C4-2B (cell line): Measurements from ENCODE around the gene LRRC4C.
A peak's percentile ranks its signal among the peaks of the same experiment; 100 is the strongest.

ENCODE experiments used
- H3K27ac ChIP-seq: fragments of 450-650 bp; 2 replicates; pipeline ENCODE4 v1.5.1; 2017
- ZFX ChIP-seq: fragments of 450-650 bp; IDR thresholded peaks from 2 replicates; pipeline ENCODE4 v1.6.1; 2017
- TF ChIP-seq, protein P1 (sequence below): fragments of 450-650 bp; conservative IDR thresholded peaks from 2 replicates; pipeline ENCODE4 v1.5.1; 2017; ENCODE audit warnings: mild to moderate bottlenecking

The LRRC4C gene

DNA sequence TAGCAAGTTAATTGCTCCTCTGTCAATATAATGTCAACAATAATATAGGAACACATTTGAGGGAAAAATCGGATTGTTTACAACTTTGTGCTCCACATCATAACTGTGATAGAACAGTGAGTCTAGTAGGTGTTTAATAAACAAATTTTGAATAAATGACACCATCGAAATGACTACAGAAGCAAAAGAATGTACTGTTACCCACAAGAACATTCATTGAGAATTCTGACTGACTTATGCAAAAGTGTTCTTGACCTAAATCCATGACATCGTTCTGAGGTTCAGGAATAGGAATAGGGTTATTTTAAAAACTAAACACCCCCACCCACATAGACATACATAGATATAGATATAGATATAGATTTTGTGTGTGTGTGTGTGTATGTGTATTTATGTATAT is 8.4 kb downstream of the LRRC4C start:
- TF ChIP-seq ZFX, result no peak
- TF ChIP-seq, protein P1, sequence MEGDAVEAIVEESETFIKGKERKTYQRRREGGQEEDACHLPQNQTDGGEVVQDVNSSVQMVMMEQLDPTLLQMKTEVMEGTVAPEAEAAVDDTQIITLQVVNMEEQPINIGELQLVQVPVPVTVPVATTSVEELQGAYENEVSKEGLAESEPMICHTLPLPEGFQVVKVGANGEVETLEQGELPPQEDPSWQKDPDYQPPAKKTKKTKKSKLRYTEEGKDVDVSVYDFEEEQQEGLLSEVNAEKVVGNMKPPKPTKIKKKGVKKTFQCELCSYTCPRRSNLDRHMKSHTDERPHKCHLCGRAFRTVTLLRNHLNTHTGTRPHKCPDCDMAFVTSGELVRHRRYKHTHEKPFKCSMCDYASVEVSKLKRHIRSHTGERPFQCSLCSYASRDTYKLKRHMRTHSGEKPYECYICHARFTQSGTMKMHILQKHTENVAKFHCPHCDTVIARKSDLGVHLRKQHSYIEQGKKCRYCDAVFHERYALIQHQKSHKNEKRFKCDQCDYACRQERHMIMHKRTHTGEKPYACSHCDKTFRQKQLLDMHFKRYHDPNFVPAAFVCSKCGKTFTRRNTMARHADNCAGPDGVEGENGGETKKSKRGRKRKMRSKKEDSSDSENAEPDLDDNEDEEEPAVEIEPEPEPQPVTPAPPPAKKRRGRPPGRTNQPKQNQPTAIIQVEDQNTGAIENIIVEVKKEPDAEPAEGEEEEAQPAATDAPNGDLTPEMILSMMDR, result no peak
- no peak overlapping the region for H3K27ac ChIP-seq

DNA sequence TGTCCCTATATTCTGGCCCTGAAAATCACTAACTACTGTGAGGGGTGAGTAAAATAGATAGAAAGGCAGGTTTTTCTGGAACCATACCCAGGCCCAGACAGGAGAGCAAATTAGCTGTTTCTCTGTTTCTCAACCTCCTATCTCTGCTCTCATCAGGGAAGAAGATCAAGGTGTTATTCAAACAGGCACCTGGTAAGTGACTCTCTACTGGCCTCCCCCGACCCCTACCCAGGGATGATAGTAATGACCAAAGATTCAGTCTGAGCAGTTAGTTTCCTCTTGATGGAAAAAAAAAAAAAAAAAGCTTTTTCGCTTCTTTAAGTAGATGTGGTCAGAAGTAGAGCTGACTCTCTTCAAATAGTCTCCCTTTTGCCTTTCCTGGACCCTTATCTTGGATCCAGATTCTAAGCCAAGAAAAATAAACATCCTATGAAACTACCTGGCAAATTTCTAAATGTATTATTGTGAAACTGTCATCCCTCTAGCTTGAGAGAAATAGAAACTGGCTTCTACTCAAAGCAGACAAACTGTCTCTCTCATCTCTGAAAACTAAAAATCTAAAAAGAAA is 9.9 kb downstream of the LRRC4C start:
- peak overlapping the region; percentile 32; the same call in 1 of the 2 replicates for H3K27ac ChIP-seq
- TF ChIP-seq, protein P1, result no peak
- TF ChIP-seq ZFX, result no peak

DNA sequence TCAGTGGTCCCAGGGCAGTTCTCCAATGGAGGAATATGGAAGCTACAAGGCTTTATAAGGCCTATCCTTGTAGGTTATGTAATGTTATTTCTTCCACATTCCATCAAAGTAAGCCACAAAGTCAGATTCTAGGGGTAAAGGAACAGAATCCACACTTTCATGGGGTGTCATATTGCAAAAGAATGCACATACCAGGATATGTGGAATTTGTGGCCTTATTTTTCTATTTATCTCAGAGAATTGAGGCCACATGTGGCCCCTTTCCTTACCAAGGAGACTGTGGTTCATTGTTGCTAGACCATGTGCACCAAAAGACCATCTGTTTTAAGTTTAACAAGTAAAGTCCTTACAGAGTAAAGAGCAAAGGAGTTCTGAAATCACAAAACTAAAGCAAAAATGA is 12.9 kb downstream of the LRRC4C start:
- H3K27ac ChIP-seq, result no peak overlapping the region
- TF ChIP-seq, protein P1, result no peak
- no peak for TF ChIP-seq ZFX

DNA sequence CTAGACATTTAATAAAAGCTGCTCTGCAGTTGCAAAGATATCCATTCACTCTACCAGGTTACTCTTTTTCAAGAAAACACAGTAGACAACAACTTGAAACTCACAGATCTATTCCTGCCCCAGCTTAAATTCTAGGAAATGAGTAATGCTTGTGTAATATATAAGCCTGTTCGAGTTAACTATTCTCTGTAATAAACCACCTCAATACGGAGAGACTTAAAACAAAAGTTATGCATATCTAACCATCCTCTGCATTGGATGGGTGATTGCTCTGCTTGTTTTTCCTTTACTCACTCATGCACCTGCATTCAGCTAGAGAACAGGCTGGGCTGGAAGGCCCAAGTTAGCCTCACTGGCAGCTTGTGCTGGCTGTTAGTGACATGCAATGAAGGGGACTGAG is 13.3 kb downstream of the LRRC4C start:
- TF ChIP-seq ZFX, result no peak
- TF ChIP-seq, protein P1, result no peak
- H3K27ac ChIP-seq, result no peak overlapping the region

DNA sequence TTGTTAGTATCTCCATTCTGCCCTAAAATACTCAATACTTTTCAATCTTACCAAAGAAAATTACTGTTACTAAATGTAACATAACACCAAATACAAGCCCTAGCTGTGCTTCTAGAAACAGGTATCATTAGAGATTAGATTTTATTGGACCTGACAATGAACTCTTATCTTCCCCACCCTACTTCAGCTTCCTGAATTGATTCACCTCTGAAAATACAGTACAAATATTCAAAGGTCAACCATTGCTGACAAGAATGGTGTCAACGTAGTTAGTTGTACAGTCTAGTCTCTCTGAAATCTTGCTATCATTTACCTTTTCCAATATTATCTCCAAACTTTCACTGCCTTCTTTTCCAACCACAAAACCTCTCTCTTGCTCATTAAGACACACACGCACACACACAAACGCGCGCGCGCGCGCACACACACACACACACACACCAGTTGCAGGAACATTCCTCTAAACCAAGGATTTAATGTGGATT is 22.4 kb downstream of the LRRC4C start:
- no peak for TF ChIP-seq ZFX
- TF ChIP-seq, protein P1, result no peak

DNA sequence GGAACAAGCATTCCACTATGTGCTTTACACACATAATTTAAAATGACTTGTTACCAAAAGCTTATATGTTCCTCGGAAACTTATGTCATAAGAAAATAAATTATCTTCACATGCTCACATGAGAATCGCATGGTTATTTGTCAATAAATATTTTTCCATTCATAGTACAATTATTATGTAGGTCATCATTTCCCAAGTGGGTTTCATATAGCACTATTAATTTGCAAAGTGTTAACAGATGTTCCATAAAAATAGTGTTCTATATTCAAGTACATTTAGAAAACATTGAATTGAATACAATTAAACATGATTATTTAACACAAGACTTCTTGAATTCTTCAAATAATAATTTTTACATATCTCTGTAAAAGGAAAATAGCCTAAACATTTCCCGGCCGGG is 23.9 kb downstream of the LRRC4C start:
- TF ChIP-seq, protein P1, result no peak
- no peak for TF ChIP-seq ZFX
- no peak overlapping the region for H3K27ac ChIP-seq

More for the DNA sequence above, 22.4 kb downstream of the LRRC4C start:
- no peak overlapping the region for H3K27ac ChIP-seq

DNA sequence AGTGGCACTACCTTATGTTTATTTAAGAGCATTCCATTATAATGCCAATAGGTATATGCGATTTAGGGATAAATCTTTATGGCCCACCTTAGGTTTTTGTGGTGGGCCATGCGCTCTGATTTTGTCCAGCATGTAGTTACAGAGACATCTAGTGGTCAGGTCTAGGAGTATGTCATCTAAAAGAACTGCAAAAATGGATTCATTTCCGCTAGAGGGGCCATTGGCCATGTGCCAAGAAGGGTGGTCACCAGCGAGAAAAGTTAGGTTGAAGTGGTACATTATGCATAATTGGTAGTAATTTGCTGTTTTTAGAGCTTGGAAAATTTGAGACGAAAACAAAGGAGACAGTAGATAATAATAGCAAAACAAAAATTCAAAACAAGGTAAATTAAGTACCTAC is 27.7 kb downstream of the LRRC4C start:
- no peak overlapping the region for H3K27ac ChIP-seq
- TF ChIP-seq ZFX, result no peak
- TF ChIP-seq, protein P1, result peak; percentile 46
